CD4-positive, alpha-beta T cell treated with Interleukin-15 for 1 hour (primary cell): ENCODE results near the gene MEI4.
"Not testable (repeated sequence)": the region's sequence is repeated elsewhere in the genome, so short reads cannot be mapped to it uniquely, and the experiment has no call there.

ENCODE experiments used
- DNase-seq: peaks from one replicate; pipeline ENCODE4 v3.0.0-alpha.2; 2020

MEI4 gene

GRCh38 chr6:77825204-77825603, 172.4 kb downstream of the MEI4 start:
- DNase-seq, result no peak

- no peak for DNase-seq
Observed at GRCh38 chr6:77829736-77830135, 176.9 kb downstream of the MEI4 start.

- not testable (repeated sequence) for DNase-seq
Observed at GRCh38 chr6:77833749-77834148, 180.9 kb downstream of the MEI4 start.

DNA sequence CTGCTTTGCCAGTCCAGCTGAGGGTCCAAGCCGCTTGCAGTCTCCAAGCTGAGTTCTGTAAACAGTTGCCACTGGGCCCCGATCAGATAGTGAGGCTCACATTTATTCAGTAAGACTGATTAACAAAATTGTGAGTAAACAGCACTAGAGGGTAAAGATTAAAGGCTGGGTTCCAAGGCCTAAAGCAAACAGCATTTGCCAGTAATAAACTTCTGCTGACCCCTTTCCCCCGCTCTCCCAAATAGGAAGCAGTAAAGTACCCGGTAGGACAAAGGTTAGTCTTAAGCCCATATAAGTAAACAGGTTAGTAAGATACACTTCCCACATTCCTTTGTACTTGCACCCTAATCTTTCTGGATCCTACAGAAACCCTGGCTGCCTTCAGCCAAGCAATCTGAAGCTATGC, 181.8 kb downstream of the MEI4 start:
- DNase-seq, result no peak

DNA sequence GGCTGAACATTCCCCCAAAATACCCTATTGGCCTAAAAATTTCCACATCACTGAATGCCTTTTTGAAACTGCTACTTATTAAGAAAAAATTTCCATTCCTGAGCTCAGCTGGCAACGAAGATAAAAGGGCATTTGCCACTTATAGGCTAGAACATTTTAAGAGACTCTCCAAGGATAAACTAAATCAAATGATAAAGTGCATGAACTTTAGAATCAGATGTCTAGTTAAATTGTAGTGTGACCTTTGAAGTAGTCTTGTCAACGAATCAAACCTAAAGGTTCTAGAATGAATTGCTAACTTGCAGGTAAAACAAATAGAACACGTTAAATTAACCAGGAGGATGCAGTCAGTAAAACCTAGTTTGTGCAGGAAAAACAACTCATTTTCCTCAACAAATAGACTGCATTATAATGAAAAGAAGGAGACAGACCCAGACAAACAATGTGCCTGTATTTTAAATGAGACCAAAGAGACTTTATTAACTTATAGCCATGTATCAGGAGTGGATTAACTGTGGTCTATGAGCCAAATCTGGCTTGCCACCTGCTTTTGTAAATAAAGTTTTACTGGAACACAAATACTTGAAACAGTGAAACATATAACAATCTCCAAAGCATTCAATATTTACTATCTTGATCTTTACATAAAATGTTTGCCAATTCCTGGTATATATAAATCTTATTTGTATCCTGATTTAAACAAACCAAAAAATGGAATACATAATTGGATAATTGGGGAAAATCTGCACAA, 184.4 kb downstream of the MEI4 start:
- no peak for DNase-seq

- no peak for DNase-seq
Observed at GRCh38 chr6:77839292-77839691, 186.5 kb downstream of the MEI4 start.

DNA sequence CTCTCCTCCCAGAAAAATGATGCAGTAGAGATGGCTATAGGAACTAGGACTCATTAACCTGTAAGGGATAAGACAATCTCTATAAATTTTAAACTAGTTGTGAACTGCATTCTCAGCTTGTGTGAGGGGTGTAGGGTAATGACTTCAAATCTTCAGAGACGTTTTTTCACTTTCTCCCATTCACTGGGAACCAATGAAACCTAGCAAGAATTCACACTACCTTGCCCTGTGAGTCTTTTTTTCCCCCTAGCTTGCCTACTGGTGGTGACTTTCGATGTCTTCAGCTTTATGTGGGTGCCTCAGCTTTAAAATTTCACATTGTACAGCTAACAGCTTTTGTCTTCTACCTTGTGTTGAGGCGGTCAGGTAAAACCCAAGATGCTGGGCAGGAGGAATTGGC, 192.0 kb downstream of the MEI4 start:
- no peak for DNase-seq

- DNase-seq, result no peak
Observed at GRCh38 chr6:77853401-77853800, 200.6 kb downstream of the MEI4 start.

GRCh38 chr6:77856391-77856790, 203.6 kb downstream of the MEI4 start:
- no peak for DNase-seq

GRCh38 chr6:77857421-77857820, 204.6 kb downstream of the MEI4 start:
- no peak for DNase-seq

DNA sequence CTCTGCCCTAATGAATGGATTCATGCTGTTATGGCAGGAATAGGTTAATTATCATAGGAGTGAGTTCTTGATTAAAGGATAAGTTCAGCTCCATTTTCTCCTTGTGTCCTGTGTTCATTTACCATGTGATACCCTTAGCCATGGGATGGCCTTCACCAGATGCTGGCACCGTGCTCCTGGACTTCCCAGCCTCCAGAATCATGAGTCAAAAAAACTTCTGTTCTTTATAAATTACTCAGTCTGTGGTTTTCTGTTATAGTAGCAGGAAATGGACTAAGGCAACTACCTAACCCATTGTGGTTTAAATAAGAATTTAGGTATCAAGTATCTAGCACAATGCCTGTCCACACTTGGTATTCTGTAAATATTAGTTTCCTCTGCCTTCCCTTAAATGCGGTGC, 223.5 kb downstream of the MEI4 start:
- DNase-seq, result no peak

- DNase-seq, result no peak
Observed at GRCh38 chr6:77879527-77879926, 226.7 kb downstream of the MEI4 start.

DNA sequence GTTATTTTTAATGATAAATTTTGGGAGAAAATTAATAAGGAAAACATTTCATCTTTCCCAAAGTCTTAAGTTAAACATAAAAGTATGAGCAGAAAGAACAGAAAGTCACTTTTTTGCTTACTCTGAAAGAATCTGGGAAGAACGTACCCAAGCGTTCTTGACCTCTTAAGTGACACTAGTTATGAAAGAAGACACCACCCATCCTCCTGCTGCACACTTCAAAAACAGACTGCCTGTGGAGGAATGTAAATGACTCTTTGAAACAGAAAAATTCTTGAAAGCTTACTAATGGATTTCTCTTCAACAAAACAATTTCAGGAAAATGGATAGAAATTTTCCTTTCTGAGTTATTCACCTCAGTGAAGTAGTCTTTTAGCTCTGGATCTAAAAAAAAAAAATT, 227.7 kb downstream of the MEI4 start:
- no peak for DNase-seq

DNA sequence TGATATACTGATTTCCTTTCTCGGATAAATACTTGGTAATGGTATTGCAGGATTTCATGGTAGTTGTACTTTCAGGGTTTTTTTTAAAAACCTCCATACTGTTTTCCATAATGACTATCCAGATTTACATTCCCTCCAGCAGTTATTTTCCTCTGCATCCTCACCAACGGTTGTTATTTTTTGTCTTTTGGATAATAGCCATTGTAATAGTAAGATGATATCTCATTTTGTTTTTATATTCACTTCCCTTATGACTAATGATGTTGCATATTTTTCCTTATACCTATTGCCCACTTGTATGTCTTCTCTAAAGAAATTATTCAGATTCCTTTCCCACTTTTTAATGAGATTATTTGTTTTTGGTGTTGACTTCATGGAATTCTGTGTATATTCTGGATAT, 231.0 kb downstream of the MEI4 start:
- no peak for DNase-seq

- no peak for DNase-seq
Observed at GRCh38 chr6:77893391-77893790, 240.6 kb downstream of the MEI4 start.

- DNase-seq, result no peak
Observed at GRCh38 chr6:77906070-77906469, 253.2 kb downstream of the MEI4 start.

DNA sequence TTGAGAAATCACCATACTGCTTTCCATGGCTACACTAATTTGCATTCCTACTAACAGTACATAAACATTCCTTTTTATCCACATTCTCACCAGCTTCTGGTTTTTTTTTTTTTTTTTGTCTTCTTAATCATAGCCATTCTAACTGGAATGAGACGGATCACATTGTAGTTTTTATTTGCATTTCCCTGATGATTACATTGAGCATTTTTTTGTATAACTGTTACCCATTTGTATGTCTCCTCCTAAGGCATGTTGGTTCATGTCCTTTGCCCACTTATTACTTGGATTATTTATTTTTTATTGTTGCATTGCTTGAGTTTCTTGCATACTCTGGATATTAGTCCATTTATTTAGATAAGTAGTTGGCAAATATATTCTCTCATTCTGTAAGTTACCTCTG, 258.0 kb downstream of the MEI4 start:
- DNase-seq, result no peak

DNA sequence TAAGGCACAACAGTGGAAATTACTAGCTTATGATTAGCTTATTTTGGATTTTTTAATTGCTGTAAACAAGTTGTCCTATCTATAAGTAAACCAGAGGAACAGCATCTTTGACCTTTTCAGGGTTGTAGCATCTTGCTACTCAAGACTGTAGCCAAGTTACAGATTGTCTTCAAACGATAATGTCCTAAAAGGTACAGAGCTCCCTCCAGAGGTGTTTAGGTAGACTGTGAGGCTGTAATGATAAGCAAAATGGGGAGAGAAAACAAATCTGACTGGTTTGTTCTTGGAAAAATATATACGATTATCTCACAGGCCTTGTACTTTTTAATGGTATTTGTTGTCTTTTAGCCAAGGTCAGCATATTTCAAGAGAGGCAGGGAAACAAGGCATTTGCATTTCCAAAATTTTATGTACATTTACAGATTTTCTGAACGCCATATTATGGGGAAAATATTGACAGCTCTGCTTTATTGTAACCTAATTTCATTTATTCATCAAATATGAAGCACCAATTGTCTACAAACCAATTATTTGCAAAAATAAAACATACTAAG, 273.4 kb downstream of the MEI4 start:
- DNase-seq, result no peak

GRCh38 chr6:77930382-77930781, 277.5 kb downstream of the MEI4 start:
- DNase-seq, result no peak

- no peak for DNase-seq
Observed at GRCh38 chr6:77930952-77931351, 278.1 kb downstream of the MEI4 start.

- no peak for DNase-seq
Observed at GRCh38 chr6:77962070-77962469, 309.2 kb downstream of the MEI4 start.

DNA sequence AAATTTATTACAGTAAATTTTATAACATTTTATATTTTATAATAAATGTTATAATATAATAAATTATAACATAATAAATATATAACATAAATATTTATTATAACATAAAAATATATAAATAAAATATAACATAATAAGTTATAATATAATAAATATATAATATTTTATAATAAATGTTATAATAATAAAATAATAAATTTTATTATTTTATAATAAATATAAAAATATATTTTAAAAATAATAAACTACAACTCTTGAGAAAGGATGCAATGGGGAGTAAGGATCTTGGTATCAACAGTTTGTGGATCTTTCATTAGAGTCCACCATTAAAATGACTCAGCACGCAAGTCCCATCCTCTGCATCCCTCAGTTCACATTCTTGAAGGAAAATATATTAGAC, 312.6 kb downstream of the MEI4 start:
- no peak for DNase-seq

GRCh38 chr6:77972334-77972733, 319.5 kb downstream of the MEI4 start:
- no peak for DNase-seq
